Right ventricle myocardium superior (tissue), 1 donor: ENCODE results near the gene DISP3. TPM values are rescaled to one million over a fixed set of nuclear protein-coding genes. Genes with fewer than 3 reads are reported as not detected.

Experiments
- ATAC-seq: fragments of 200-7000 bp; cut with Tn5 transposase; one replicate; pipeline ENCODE4 v1.9.1; 2020; ENCODE audit warnings: mild to moderate bottlenecking; ENCODE audit not compliant: poor library complexity
- DNase-seq: peaks from one replicate; pipeline ENCODE4 v3.0.0-alpha.2; 2020
- intact Hi-C: fragments of 100-400 bp; cut with DNase I; formaldehyde crosslinking; loops from one replicate; pipeline ENCODE4 v1.11.2; 2022
- total RNA-seq: library from RNA; stranded (reverse); fragmentation: NEBNext Ultra II Directional; extraction: Animal tissue kit (Norgen Biotek cat#: 25700); gene quantifications from one replicate; pipeline ENCODE4 v1.2.1, GENCODE V29; 2021
- donor health status: DM: no; HTN: yes; CAD: no; lungs with severe emphysema.

DISP3 gene
- total RNA-seq, 1 donor from 2014 or later = not detected

DNA sequence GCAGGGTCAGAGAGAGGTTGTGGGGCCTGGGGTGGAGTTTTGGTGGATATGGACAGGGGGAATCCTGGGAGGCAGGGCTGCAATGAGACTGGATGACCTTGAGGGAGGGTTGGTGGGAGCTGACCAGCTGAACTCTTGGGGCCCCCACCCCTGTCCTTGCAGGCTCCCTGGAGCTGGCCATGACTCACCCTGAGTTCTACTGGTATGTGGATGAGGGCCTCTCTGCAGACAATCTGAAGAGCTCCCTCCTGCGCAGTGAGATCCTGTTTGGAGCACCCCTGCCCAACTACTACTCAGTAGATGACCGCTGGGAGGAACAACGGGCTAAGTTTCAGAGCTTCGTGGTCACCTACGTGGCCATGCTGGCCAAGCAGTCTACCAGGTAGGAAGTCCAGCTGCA is 23.6 kb downstream of the DISP3 start:
- DNase-seq (no peak), ATAC-seq (no peak)
- intact Hi-C loops = no loop called here

DNA sequence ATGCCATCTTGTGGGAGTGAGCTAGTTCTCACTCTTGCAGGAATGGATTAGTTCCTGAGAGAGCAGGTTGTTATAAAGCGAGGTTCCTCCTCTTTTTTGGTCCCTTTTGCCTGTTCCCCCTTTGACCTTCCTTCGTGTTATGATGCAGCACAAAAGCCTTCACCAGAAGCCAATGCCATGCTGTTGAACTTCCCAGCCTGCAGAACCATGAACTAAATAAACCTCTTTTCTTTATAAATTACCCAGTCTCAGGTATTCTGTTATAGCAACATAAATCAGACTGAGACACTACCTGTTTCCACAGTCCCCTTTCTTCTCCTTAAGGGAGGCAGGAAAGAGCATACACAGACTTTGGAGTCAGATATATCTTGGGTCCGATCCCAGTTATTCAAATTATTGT is 25.6 kb downstream of the DISP3 start:
- ATAC-seq (no peak), DNase-seq (no peak)
- intact Hi-C loops = no loop called here

DNA sequence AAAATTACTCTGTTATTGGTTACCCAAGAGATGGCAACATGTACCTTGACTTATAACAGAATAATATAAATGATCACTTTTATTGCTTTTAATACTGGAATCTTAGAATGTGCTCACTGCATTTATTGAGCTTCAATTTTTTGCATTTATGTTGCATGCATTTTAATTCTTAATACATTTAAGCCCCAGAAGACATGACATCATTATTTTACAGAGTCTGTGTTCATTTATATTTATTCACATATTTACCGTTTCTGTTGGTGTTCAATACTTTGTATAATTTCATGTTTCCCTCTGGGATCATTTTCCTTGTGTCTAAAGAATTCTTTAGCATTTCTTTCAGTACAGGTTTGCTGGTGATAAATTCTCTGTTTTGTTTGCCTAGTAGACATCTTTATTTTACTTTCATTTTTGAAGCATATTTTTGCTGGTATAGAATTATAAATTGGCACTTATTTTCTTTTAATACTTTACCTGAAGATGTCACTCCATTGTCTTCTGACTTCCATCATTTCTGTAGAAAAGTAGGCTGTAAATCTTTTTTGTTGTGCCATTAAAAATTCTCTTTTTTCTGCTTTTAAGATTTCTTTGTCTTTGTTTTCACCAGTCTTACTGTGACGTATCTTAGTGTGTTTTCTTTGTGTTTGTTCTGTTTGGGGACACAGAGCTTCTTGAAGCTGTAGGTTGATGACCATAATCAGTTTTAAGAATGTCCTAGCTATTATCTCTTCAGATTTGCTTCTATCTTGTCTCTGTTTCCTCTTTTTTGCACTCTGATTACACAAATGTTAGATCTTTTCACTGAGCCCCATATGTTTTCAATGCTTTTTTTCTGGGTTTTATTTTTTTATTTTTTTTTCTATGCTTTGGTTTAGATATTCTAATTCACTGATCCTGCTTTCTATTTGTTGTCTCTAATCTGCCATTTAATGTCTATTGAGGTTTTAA is 26.9 kb downstream of the DISP3 start:
- intact Hi-C loops = no loop called here

DNA sequence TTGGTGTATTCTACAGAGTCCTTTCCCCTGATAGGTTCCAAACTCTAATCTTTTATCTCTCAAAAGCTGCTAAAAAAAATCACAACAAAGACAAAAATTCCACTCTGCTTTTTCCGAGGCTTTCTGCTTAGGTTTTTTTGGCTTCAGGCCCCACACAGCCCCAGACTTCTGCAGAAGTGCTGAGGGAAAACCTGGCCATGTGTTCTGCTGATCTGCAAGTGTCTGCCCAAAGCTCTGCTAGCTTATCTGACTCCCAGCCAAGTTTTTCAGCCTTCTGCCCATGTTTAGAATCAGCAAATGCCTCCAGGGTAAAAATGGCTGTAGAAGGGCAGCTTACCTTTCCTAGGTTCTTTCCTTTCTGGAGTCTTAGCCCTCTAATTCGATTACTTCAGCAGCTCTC is 28.4 kb downstream of the DISP3 start:
- DNase-seq = no peak
- intact Hi-C loops = no loop called here
- no peak for ATAC-seq

More for the DNA sequence above, 26.9 kb downstream of the DISP3 start:
- ATAC-seq (no peak), DNase-seq (no peak)

DNA sequence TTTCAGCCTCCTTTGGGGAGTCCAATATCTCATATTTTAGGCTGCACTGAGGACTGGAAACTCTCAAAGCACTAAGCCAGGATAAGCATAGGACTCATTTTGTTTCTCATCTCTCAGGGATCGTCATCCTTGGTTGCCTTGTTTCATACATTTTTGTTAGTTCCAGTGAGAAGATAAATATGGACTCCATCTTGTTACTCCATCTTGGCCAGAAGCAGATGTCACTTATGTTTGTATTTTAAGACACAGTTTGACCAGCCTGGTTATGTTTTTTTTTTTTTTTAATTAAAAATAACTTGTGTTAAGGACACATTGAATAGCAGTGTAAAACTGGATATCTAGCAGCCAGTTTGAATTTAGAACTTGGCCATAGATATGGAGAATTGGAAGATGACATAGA is 34.7 kb downstream of the DISP3 start:
- intact Hi-C loops = no loop called here
- ATAC-seq = no peak
- no peak for DNase-seq

DNA sequence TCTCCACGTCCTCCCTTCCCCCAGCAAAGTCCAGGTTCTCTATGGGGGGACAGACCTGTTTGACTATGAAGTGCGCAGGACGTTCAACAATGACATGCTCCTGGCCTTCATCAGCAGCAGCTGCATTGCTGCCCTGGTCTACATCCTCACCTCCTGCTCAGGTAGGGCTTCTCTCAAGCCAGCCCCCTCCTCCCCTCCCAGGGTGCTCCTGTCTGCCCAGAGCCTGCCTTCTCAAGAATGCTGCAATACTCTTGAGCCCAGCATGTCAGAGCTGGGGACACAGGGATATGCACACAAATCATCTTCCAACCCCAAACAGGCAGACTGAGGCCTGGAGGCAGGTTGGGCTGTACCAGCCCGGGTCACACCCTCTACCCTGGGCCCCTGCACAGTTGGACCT is 35.4 kb downstream of the DISP3 start:
- intact Hi-C loops = no loop called here
- ATAC-seq (no peak), DNase-seq (no peak)

DNA sequence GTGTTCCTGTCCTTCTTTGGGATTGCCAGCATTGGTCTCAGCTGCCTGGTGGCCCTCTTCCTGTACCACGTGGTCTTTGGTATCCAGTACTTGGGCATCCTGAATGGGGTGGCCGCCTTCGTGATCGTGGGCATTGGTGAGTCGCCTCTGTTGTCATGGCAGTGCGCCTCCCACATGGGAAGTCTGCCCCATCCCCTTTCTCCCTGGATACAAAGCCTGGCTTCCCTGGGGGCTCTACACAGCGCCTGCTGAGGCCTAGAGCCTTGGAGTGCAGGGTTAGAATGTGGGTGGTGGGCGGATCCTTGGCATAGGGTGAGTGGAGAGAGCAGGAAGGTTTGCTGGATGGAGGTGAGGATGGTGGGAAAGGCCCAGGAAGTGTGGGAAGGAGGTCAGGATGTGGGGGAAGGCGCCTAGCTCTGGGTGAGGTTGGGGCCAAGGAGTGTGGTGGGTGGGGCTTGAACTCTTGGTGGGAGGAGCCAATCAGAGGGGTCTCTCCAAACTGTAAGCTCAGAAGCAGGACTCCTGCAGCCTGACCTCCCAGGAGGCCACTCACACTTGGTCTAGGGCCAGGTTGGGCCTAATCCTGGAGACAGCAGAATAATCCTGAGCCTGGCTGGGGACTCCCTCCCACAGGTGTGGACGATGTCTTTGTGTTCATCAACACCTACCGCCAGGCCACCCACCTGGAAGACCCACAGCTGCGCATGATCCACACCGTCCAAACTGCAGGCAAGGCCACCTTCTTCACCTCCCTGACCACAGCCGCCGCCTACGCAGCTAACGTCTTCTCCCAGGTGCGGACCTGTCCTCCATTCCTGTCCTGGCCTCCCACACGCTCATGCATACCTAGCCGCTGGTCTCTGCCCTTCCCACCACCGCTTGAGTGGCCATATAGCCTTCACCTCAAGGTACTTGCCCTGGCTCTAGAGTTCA is 36.7 kb downstream of the DISP3 start:
- ATAC-seq (no peak), DNase-seq (no peak)
- intact Hi-C loops = no loop called here

DNA sequence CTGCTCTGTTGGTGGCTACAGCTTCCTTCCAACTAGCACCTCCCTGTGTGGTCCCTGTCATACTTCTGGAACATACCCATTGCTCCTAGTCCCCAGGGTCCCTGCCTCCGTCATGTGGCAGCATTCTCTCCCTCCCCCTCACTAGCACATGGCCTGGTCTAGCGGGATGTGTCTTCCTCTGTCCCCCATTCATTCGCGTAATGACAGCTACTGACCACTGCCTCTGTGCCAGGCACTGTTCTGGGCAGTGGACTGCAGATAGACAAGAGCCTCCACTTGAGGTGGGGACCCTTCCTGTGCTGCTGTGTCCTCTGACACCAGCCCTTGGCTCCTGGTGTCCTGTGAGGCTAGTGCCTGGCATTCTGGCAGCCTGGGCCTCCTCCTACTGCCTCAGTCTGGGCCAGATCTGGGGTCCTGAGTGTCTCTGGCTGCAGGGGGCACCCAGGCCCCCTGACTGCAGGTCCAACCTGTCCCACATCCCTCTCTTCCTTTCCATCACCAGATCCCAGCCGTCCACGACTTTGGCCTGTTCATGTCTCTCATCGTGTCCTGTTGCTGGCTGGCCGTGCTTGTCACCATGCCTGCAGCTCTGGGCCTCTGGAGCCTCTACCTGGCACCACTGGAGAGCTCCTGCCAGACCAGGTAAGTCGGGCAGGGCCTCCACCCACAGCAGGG is 38.1 kb downstream of the DISP3 start:
- intact Hi-C loops = no loop called here
- ATAC-seq = no peak
- no peak for DNase-seq

DNA sequence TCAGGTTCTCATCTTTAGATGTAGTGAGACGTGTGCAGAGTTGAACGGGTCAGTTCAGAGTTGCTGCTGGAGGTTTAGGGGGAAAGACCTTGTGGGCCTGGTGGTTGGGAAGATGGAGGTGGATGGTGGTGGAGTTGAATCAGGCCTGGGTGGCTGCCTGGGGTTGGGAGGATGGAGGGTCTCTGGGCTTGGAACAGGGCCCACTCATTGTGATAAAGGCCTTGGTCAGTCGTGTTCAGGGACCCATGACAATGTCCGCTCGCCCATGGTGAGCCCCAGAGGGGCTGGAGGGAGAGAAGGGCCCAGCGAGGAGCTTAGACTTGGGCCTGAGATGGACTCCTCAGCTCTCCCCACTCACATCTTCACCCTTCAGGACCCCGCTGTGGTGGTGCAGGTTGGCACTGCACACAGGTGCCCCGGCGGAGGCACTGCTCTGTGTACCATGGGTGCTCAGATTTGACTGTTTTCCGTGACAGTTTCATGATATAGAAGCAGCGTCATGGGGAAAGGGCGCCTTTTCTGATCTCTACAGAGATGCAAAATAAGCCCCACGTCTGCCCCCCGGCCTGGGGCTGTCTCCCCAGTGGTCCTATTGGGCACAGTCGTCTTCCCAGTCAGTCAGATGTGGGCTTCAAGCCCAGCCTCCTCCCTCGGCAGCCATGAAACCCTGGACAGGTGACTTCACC is 39.2 kb downstream of the DISP3 start:
- ATAC-seq (no peak), DNase-seq (no peak)
- intact Hi-C loops = no loop called here

DNA sequence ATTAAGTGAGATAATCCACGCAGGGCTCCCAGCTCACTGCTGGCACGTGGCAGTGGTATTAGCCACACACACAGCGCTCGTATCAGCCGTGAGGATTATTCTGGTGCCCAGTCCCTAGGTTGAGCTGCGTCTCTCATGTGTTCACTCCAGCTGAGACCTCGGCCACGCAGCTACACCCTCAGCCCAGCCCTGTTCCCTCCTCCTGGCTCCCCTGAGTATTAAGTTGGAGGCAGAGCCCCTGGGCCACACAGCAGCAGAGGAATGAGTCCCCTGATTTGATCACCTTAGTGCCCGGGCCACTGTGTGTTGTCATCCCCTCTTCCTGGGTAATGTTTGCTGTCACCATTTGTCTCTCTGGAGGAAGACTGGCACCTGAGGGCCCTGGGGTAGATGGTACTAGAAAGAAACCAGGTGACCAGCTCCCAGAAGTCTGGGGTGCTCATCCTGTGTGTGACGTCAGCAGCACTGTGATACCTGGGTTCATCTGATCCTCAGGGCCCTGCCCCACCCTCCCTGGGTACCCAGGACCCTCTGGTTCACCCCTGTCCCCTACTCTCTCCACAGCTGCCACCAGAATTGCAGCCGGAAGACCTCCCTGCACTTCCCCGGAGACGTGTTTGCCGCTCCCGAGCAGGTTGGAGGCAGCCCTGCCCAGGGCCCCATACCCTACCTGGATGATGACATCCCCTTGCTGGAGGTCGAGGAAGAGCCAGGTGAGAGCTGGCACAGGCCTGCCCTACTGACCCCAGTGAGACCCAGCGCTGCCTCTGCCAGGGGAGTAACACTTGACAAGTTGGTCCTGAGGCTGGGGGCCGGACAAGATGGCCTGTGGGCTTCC is 40.1 kb downstream of the DISP3 start:
- intact Hi-C loops = no loop called here
- no peak for ATAC-seq
- no peak for DNase-seq

DNA sequence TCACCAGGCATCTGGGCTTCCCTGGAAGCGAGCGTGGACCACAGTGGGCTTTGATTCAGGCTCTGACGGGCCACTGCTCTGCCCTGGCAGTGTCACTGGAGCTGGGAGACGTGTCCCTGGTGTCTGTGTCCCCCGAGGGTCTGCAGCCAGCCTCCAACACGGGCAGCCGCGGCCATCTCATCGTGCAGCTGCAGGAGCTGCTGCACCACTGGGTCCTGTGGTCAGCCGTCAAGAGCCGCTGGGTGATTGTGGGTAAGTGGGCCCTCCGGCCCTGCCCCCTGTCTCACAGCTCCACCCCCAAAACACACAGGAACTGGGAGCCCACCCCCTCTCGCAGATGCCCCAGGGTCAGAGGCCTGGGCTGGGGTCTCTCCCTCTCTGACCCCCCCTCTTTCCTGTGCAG is 40.7 kb downstream of the DISP3 start:
- DNase-seq = no peak
- intact Hi-C loops = no loop called here

DNA sequence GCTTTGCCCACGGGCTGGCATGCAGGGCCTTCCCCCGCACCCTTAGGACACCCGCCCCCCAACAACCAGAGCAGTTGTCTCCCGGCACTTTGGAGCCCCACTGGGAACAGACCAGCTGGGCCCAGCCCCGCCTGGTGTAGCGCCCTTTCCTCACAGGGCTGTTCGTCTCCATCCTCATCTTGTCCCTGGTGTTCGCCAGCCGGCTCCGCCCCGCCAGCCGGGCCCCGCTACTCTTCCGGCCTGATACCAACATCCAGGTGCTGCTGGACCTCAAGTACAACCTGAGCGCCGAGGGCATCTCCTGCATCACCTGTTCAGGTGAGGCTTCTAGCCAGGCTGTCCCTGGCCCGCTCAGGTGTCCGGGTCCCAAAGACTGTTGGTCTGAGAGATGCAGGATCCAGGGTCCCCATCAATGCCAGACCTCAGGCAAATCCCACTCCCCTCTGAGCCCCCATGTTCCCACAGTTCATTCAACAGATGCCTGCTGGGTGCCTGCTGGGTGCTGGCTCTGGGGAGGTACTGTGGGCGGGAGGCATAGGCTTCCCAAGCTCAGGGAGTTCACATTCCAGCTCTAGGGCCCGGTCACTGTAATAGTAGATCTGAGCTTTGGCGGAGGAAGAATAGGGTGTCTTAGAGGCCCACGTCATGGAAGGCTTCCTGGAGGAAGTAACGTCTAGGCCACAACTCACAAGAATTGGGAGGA is 41.7 kb downstream of the DISP3 start:
- no peak for DNase-seq
- ATAC-seq = no peak
- intact Hi-C loops = no loop called here

More for the DNA sequence above, 40.7 kb downstream of the DISP3 start:
- ATAC-seq = no peak

DNA sequence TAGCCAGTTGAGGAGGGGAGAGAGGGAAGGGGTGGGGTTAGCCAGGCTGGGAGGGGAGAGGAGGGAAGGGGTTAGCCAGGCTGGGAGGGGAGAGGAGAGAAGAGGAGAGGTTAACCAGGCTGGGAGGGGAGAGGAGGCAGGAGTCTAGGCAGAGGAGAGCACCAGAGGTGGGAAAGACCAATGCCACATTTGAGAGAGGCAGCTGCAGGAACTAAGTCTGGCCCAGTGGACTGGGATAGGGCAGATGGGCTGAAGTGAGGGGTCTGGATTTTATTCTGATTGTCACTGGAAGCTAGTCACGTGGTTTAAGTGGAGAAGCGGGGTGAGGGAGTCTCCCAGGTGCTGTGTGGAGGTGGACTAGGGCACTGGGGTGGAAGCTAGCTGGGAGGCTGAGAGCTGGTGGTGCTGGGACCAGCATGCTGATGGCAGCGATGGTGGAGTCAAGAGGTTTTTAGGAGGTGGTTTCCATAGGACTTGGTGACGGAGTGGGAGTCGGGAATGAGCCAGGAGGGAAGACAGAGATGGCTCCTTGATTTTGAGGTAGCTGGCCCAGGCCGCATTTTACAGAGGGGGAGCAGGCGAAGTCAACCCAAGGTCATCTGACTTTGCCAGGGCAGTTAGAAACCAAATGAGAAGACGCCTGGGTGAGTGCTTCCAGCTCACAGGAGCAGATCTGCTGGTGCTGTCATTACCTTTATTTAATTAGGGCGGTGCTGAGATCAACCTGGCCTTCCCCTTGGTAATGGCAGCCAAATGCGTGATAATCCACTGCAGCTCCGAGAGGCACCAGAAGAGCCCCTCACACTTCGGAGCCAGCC is 42.8 kb downstream of the DISP3 start:
- intact Hi-C loops = no loop called here
- DNase-seq = no peak
- ATAC-seq = no peak

DNA sequence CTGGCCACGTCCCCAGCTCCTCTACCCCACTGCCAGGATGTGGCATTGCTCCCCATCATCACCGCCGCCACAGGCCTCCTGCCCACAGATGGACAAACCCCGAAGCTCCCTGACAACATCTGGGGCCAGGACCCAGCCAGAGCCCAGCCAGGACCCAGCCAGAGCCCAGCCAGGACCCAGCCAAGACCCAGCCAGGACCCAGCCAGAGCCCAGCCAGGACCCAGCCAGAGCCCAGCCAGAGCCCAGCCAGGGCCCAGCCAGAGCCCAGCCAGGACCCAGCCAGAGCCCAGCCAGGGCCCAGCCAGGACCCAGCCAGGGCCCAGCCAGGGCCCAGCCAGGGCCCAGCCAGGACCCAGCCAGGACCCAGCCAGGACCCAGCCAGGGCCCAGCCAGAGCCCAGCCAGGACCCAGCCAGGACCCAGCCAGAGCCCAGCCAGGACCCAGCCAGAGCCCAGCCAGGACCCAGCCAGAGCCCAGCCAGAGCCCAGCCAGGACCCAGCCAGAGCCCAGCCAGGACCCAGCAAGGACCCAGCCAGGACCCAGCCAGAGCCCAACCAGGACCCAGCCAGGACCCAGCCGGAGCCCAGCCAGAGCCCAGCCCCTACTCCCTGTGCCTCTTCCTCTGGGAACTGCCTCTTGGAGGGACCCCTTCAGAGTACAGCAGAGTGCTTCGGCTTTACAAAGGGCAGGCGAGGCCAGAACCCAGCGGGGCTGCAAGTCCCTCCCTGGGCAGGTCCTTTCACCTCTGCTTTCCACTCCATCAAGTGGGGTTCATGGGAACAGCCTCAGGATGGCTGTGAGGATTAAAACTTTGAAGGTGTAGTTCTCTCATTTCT is 43.7 kb downstream of the DISP3 start:
- ATAC-seq (no peak), DNase-seq (no peak)
- intact Hi-C loops = no loop called here

DNA sequence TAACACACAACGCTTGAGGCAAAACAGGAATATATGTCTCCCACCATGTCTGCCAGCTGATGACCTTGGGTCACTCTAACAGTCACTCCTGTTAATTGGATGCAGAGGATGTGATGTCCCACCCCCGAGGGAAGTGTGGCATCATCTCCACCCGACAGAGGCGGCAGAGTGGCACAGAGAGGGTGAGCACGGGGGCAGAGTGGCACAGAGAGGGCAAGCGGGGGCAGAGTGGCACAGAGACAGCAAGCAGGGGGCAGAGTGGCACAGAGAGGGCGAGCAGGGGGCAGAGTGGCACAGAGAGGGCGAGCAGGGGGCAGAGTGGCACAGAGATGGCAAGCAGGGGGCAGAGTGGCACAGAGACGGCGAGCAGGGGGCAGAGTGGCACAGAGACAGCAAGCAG is 44.3 kb downstream of the DISP3 start:
- intact Hi-C loops = no loop called here
- ATAC-seq = no peak

More for the DNA sequence above, 44.3 kb downstream of the DISP3 start:
- DNase-seq = no peak
